ENCODE measurements around the gene FGF19. TPM values are rescaled to one million over a fixed set of nuclear protein-coding genes. Genes with fewer than 3 reads are reported as not detected.

Gene FGF19
- total and polyA plus RNA-seq, 2 donors (not counting 1 experiment from before 2014, with no cell fraction given) = not detected

GRCh38 chr11:69731110-69731509, 27.3 kb upstream of the FGF19 start:
- TF ChIP-seq EZH2 (IDR thresholded peaks at IDR 0.05; ENCODE audit: low read length, missing control alignments) (no peak), CTCF (conservative IDR thresholded peaks at IDR 0.05 in 1 of 2, IDR thresholded peaks at IDR 0.05 in 1 of 2; ENCODE audit: low read depth in 1 of 2, low read length in 2 of 2) (no peak)
- Histone ChIP-seq H3K36me3 (ENCODE audit: control insufficient read depth, insufficient read depth, low read length) (no peaks in the 10 kb centered on the region), H3K27me3 (ENCODE audit: control insufficient read depth, insufficient read depth, low read length) (no peaks in the 10 kb centered on the region), H3K9me3 (ENCODE audit: control insufficient read depth, insufficient read depth, low read depth, low read length) (no peaks in the 10 kb centered on the region), H3K9ac (ENCODE audit: insufficient read depth, low read length) (no peak overlapping the region), H3K27ac (ENCODE audit: insufficient read depth, low read length) (no peak overlapping the region), H2AFZ (ENCODE audit: low read length) (no peak overlapping the region), H3K79me2 (ENCODE audit: control insufficient read depth, insufficient read depth, low read length) (no peaks in the 10 kb centered on the region), H4K20me1 (ENCODE audit: control insufficient read depth, extremely low read depth, insufficient read depth, low read length) (no peaks in the 10 kb centered on the region), H3K4me3 (replicated peaks in 1 of 4; ENCODE audit: control extremely low read depth in 1 of 4, insufficient read depth in 1 of 4, low read depth in 3 of 4, low read length in 4 of 4) (no peak overlapping the region), H3K4me1 (ENCODE audit: control insufficient read depth, extremely low read depth, insufficient read depth, low read length) (no peaks in the 10 kb centered on the region), H3K4me2 (ENCODE audit: extremely low read depth, insufficient read depth, low read length) (no peak overlapping the region)
- DNase-seq (ENCODE audit: low read depth in 2 of 2) = no peak

GRCh38 chr11:69730500-69730899, 26.7 kb upstream of the FGF19 start:
- Histone ChIP-seq H3K9ac (ENCODE audit: insufficient read depth, low read length) (no peak overlapping the region), H2AFZ (ENCODE audit: low read length) (no peak overlapping the region), H3K36me3 (ENCODE audit: control insufficient read depth, insufficient read depth, low read length) (no peaks in the 10 kb centered on the region), H3K9me3 (ENCODE audit: control insufficient read depth, insufficient read depth, low read depth, low read length) (no peaks in the 10 kb centered on the region), H3K79me2 (ENCODE audit: control insufficient read depth, insufficient read depth, low read length) (no peaks in the 10 kb centered on the region), H3K27me3 (ENCODE audit: control insufficient read depth, insufficient read depth, low read length) (no peaks in the 10 kb centered on the region), H3K27ac (ENCODE audit: insufficient read depth, low read length) (no peak overlapping the region), H3K4me3 (replicated peaks in 1 of 4; ENCODE audit: control extremely low read depth in 1 of 4, insufficient read depth in 1 of 4, low read depth in 3 of 4, low read length in 4 of 4) (no peak overlapping the region), H4K20me1 (ENCODE audit: control insufficient read depth, extremely low read depth, insufficient read depth, low read length) (no peaks in the 10 kb centered on the region), H3K4me1 (ENCODE audit: control insufficient read depth, extremely low read depth, insufficient read depth, low read length) (no peaks in the 10 kb centered on the region), H3K4me2 (ENCODE audit: extremely low read depth, insufficient read depth, low read length) (no peak overlapping the region)
- no peak for DNase-seq (ENCODE audit: low read depth in 2 of 2)
- TF ChIP-seq CTCF (conservative IDR thresholded peaks at IDR 0.05 in 1 of 2, IDR thresholded peaks at IDR 0.05 in 1 of 2; ENCODE audit: low read depth in 1 of 2, low read length in 2 of 2) (no peak), EZH2 (IDR thresholded peaks at IDR 0.05; ENCODE audit: low read length, missing control alignments) (no peak)

- no peak for DNase-seq (ENCODE audit: low read depth in 2 of 2)
- H4K20me1 ChIP-seq (ENCODE audit: control insufficient read depth, extremely low read depth, insufficient read depth, low read length) = no peaks in the 10 kb centered on the region
- no peak overlapping the region for H3K9ac ChIP-seq (ENCODE audit: insufficient read depth, low read length)
- no peaks in the 10 kb centered on the region for H3K27me3 ChIP-seq (ENCODE audit: control insufficient read depth, insufficient read depth, low read length)
- H3K27ac ChIP-seq (ENCODE audit: insufficient read depth, low read length) = no peak overlapping the region
- no peak for TF ChIP-seq CTCF (conservative IDR thresholded peaks at IDR 0.05 in 1 of 2, IDR thresholded peaks at IDR 0.05 in 1 of 2; ENCODE audit: low read depth in 1 of 2, low read length in 2 of 2)
- no peaks in the 10 kb centered on the region for H3K4me1 ChIP-seq (ENCODE audit: control insufficient read depth, extremely low read depth, insufficient read depth, low read length)
- no peak overlapping the region for H3K4me3 ChIP-seq (replicated peaks in 1 of 4; ENCODE audit: control extremely low read depth in 1 of 4, insufficient read depth in 1 of 4, low read depth in 3 of 4, low read length in 4 of 4)
- no peaks in the 10 kb centered on the region for H3K9me3 ChIP-seq (ENCODE audit: control insufficient read depth, insufficient read depth, low read depth, low read length)
- no peak overlapping the region for H2AFZ ChIP-seq (ENCODE audit: low read length)
- H3K36me3 ChIP-seq (ENCODE audit: control insufficient read depth, insufficient read depth, low read length) = no peaks in the 10 kb centered on the region
- H3K79me2 ChIP-seq (ENCODE audit: control insufficient read depth, insufficient read depth, low read length) = no peaks in the 10 kb centered on the region
- H3K4me2 ChIP-seq (ENCODE audit: extremely low read depth, insufficient read depth, low read length) = no peak overlapping the region
These were observed 25.4 kb upstream of the FGF19 start for GRCh38 chr11:69729252-69729651.

Measured in fibroblast of lung (primary cell).